C4-2B (cell line): ENCODE results near the gene AURKB.
"Not testable (repeated sequence)": the region's sequence is repeated elsewhere in the genome, so short reads cannot be mapped to it uniquely, and the experiment has no call there.

ENCODE experiments used
- CTCF ChIP-seq: fragments of 450-650 bp; conservative IDR thresholded peaks from 2 replicates; pipeline ENCODE4 v1.5.1; 2017; ENCODE audit warnings: mild to moderate bottlenecking
- ZFX ChIP-seq: fragments of 450-650 bp; IDR thresholded peaks from 2 replicates; pipeline ENCODE4 v1.6.1; 2017

- TF ChIP-seq CTCF, ZFX: not testable (repeated sequence)
These were observed 41.0 kb upstream of the AURKB start for GRCh38 chr17:8251411-8251810.
